ENCODE results near the gene DNAI2. TPM values are rescaled to one million over a fixed set of nuclear protein-coding genes. Genes with fewer than 3 reads are reported as not detected.

Gene DNAI2
- total RNA-seq, 1 donor from 2014 or later, result not detected

- Mint-ChIP-seq H3K27ac (ENCODE audit: unreplicated experiment) (no peak overlapping the region), H3K36me3 (ENCODE audit: unreplicated experiment) (no peaks in the 10 kb centered on the region), H3K4me1 (ENCODE audit: low read depth, unreplicated experiment) (peaks cover 10% of the 10 kb centered on the region), H3K4me3 (ENCODE audit: unreplicated experiment) (no peak overlapping the region), H3K9me3 (ENCODE audit: unreplicated experiment) (no peaks in the 10 kb centered on the region), H3K27me3 (ENCODE audit: unreplicated experiment) (peaks cover 6% of the 10 kb centered on the region)
- no peak for TF ChIP-seq CTCF (IDR thresholded peaks at IDR 0.05; ENCODE audit: partially characterized antibody, unreplicated experiment)
- no peak for DNase-seq
Measured at GRCh38 chr17:74267579-74267978, 6.5 kb upstream of the DNAI2 start.

GRCh38 chr17:74267987-74268499 is 6.0 kb upstream of the DNAI2 start:
- Mint-ChIP-seq H3K4me3 (ENCODE audit: unreplicated experiment) (no peak overlapping the region), H3K27ac (ENCODE audit: unreplicated experiment) (no peak overlapping the region), H3K27me3 (ENCODE audit: unreplicated experiment) (peaks cover 4% of the 10 kb centered on the region), H3K9me3 (ENCODE audit: unreplicated experiment) (no peaks in the 10 kb centered on the region), H3K4me1 (ENCODE audit: low read depth, unreplicated experiment) (peaks cover 13% of the 10 kb centered on the region), H3K36me3 (ENCODE audit: unreplicated experiment) (no peaks in the 10 kb centered on the region)
- no peak for DNase-seq
- TF ChIP-seq CTCF (IDR thresholded peaks at IDR 0.05; ENCODE audit: partially characterized antibody, unreplicated experiment), result no peak

- DNase-seq, result no peak
- Mint-ChIP-seq H3K36me3 (ENCODE audit: unreplicated experiment) (no peaks in the 10 kb centered on the region), H3K4me3 (ENCODE audit: unreplicated experiment) (no peak overlapping the region), H3K9me3 (ENCODE audit: unreplicated experiment) (no peaks in the 10 kb centered on the region), H3K27ac (ENCODE audit: unreplicated experiment) (no peak overlapping the region), H3K4me1 (ENCODE audit: low read depth, unreplicated experiment) (peaks cover 11% of the 10 kb centered on the region), H3K27me3 (ENCODE audit: unreplicated experiment) (peaks cover 4% of the 10 kb centered on the region)
- no peak for TF ChIP-seq CTCF (IDR thresholded peaks at IDR 0.05; ENCODE audit: partially characterized antibody, unreplicated experiment)
Measured at GRCh38 chr17:74268558-74268957, 5.5 kb upstream of the DNAI2 start.

- peaks cover 8% of the 10 kb centered on the region for H3K27me3 Mint-ChIP-seq (ENCODE audit: unreplicated experiment)
- no peak overlapping the region for H3K27ac Mint-ChIP-seq (ENCODE audit: unreplicated experiment)
- no peaks in the 10 kb centered on the region for H3K36me3 Mint-ChIP-seq (ENCODE audit: unreplicated experiment)
- TF ChIP-seq CTCF (IDR thresholded peaks at IDR 0.05; ENCODE audit: partially characterized antibody, unreplicated experiment), result no peak
- H3K4me1 Mint-ChIP-seq (ENCODE audit: low read depth, unreplicated experiment), result peaks cover 21% of the 10 kb centered on the region
- no peaks in the 10 kb centered on the region for H3K9me3 Mint-ChIP-seq (ENCODE audit: unreplicated experiment)
- H3K4me3 Mint-ChIP-seq (ENCODE audit: unreplicated experiment), result no peak overlapping the region
- DNase-seq, result no peak
Measured at GRCh38 chr17:74270333-74270732, 3.7 kb upstream of the DNAI2 start.

- Mint-ChIP-seq H3K4me3 (ENCODE audit: unreplicated experiment) (no peak overlapping the region), H3K27ac (ENCODE audit: unreplicated experiment) (no peak overlapping the region), H3K4me1 (ENCODE audit: low read depth, unreplicated experiment) (peaks cover 26% of the 10 kb centered on the region), H3K36me3 (ENCODE audit: unreplicated experiment) (no peaks in the 10 kb centered on the region), H3K9me3 (ENCODE audit: unreplicated experiment) (peaks cover 2% of the 10 kb centered on the region), H3K27me3 (ENCODE audit: unreplicated experiment) (peaks cover 8% of the 10 kb centered on the region)
- TF ChIP-seq CTCF (IDR thresholded peaks at IDR 0.05; ENCODE audit: partially characterized antibody, unreplicated experiment), result no peak
- no peak for DNase-seq
Measured at GRCh38 chr17:74271281-74271680, 2.8 kb upstream of the DNAI2 start.

Data from glutamatergic neuron (in vitro differentiated cells).